Nephron (organoid): ENCODE measurements around the gene GNB1L.

Source experiments
- H3K27ac Mint-ChIP-seq, 3 experiments: 2 replicates each; pipeline ENCODE4 v1.8.0; 2020; ENCODE audit warnings: mixed read lengths in 3 of 3, mild to moderate bottlenecking in 2 of 3, moderate library complexity in 1 of 3
- H3K27me3 Mint-ChIP-seq: 2 replicates; pipeline ENCODE4 v1.8.0; 2021; ENCODE audit warnings: low read depth, mild to moderate bottlenecking, moderate library complexity, mixed read lengths
- H3K36me3 Mint-ChIP-seq: 2 replicates; pipeline ENCODE4 v1.8.0; 2020; ENCODE audit warnings: low read depth, mixed read lengths
- H3K4me1 Mint-ChIP-seq: 2 replicates; pipeline ENCODE4 v1.8.0; 2020; ENCODE audit warnings: mixed read lengths
- H3K4me3 Mint-ChIP-seq, 3 experiments: 2 replicates each; pipeline ENCODE4 v1.8.0; 2020; ENCODE audit warnings: mild to moderate bottlenecking in 3 of 3, mixed read lengths in 3 of 3, moderate library complexity in 2 of 3
- H3K9me3 Mint-ChIP-seq: 2 replicates; pipeline ENCODE4 v1.8.0; 2020; ENCODE audit warnings: mixed read lengths
- TF ChIP-seq, protein P1 (sequence below), 3 experiments: fragments of 200-600 bp; sonication (generic); IDR thresholded peaks; one replicate each; pipeline ENCODE4 v1.5.0; 2021; ENCODE audit warnings: antibody characterized with exemption in 3 of 3; ENCODE audit not compliant: unreplicated experiment in 3 of 3

GNB1L gene

DNA sequence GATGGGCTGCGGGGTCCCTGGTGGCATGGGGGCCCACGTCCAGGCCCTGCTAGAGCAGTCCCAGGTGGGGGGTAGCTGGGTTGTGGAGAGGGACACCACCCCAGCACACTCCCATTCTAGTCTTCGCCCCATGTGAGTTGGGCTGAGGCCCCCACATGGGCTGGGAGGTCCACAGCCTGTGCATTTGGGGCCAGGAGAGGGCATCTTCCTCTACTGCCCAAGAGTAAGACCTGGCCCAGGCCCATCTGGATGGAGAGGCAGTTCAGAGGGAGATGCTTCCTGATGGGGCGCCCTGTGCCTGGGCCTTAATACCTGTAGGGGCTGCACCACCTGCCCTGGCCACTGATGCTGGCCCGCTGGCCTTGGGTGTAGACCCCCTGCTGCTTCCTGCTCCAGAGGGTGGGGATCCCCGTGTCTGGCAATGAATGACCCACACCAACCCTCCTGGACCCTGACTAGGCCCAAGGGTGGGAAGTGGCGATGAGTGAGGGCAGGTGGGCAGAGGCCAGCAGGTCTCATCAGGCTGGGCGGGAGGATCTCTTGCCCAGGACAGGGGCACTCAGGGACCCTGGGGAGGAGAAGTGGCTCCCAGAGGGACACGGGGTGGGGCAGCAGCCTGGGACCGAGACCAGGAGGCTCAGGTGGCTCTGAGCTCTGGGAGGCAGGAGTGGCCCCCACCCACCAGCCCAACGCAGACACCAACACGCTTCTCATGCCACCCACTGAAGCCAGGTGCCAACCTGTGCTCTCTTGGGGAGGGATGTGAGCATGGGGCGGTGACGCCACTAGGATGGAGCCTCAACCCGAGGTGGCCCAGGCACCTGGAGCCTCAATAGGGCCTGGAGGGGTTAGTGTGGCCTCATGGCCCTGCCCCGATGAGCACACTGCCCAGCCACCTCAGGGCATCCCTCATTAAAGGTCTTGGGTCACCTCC lies 17.4 kb upstream of the GNB1L start:
- peaks cover 10% of the 10 kb centered on the region for H3K27me3 Mint-ChIP-seq
- TF ChIP-seq, protein P1, sequence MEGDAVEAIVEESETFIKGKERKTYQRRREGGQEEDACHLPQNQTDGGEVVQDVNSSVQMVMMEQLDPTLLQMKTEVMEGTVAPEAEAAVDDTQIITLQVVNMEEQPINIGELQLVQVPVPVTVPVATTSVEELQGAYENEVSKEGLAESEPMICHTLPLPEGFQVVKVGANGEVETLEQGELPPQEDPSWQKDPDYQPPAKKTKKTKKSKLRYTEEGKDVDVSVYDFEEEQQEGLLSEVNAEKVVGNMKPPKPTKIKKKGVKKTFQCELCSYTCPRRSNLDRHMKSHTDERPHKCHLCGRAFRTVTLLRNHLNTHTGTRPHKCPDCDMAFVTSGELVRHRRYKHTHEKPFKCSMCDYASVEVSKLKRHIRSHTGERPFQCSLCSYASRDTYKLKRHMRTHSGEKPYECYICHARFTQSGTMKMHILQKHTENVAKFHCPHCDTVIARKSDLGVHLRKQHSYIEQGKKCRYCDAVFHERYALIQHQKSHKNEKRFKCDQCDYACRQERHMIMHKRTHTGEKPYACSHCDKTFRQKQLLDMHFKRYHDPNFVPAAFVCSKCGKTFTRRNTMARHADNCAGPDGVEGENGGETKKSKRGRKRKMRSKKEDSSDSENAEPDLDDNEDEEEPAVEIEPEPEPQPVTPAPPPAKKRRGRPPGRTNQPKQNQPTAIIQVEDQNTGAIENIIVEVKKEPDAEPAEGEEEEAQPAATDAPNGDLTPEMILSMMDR (IDR thresholded peaks at IDR 0.05; ENCODE audit: unreplicated experiment in 3 of 3) = no peak
- peaks cover 10% of the 10 kb centered on the region for H3K4me1 Mint-ChIP-seq
- H3K9me3 Mint-ChIP-seq = no peaks in the 10 kb centered on the region
- no peak overlapping the region for H3K4me3 Mint-ChIP-seq
- H3K27ac Mint-ChIP-seq = no peak overlapping the region
- no peaks in the 10 kb centered on the region for H3K36me3 Mint-ChIP-seq

DNA sequence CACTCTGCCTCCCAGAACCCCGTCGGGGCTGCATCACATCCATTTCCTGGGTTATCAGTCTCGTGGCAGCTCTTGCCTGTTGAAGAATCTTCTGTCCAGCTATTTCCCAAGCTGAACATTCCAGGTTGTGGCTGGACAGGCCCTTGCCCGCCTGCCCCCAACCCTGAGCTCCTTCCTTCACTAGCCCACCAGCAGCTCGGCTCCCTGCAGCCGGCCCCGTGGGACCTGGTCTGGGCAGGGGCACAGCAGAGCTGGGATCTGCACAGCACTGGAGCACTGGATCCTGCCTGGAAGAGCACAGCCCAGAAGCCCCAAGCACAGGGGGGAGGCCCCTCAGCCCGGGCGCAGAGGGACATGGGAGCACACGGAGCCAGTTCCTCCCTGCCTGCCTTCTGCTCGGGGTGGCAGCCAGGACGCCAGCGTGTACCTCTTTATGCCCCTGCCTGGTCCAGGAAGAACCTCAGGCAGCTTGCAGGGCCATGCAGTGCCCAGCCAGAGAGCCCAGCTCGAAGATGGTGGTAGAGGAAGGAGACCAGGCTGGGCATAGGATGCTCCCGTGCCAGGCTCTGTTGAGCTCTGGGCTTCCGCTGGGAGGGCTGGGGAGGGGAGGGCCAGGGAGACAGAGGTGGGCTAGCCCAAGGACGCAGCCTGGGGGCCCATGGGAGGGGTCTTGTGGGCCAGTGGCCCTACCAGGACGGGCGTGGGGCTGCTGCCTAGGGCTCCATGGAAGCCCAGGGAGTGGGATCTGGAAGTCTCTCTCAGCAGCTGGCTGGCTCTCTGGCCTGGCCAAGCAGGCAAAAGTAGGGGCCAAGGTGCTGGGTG lies 16.6 kb upstream of the GNB1L start:
- Mint-ChIP-seq H3K27ac (no peak overlapping the region), H3K4me1 (peaks cover 10% of the 10 kb centered on the region), H3K27me3 (peaks cover 10% of the 10 kb centered on the region), H3K36me3 (no peaks in the 10 kb centered on the region), H3K4me3 (no peak overlapping the region), H3K9me3 (no peaks in the 10 kb centered on the region)
- TF ChIP-seq, protein P1 (IDR thresholded peaks at IDR 0.05; ENCODE audit: unreplicated experiment in 3 of 3) = no peak

DNA sequence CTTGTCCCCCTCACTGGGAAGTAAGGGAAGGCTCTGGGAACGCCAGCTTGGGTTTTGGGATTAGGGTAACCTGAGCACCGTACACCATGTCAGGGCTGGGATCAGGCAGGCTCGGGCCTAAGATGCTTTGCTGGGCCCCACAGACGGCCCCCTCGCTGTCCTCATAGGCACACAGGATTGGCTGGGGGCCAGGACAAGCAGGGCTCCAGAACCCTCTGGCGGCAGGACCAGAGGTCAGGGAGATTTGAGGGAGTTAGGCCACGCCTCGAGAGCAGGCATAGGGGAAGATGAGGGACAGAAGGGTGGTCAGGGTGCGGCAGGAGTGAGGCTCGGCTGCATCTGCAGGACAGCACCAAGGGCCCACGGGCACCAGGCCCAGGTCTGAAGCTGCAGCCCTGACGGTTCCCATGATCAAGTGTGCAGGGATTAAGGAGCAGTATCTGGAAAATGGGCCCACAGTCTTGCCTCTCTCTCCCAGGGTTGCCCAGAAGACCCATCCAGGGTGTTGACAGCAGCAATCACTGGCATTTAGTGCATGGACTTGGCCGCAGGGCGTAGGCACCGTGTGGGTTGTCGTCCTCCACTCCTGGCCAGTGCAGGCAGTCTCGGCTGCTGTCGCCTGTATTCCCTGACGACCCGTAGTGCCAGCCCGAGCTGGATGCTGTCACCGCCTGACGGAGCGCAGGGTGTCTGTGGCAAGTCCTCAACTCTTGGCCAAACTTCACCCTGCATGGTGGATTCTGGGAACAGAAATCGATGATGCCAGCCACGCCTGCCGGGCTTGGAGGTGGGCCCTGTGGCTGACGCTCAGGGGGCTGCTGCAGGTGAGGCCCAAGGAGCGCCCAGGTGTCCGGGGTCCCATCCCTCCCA lies 15.7 kb upstream of the GNB1L start:
- Mint-ChIP-seq H3K36me3 (no peaks in the 10 kb centered on the region), H3K4me3 (no peak overlapping the region), H3K27ac (no peak overlapping the region), H3K4me1 (peaks cover 10% of the 10 kb centered on the region), H3K9me3 (no peaks in the 10 kb centered on the region), H3K27me3 (peaks cover 10% of the 10 kb centered on the region)
- TF ChIP-seq, protein P1 (IDR thresholded peaks at IDR 0.05; ENCODE audit: unreplicated experiment in 3 of 3) = no peak

DNA sequence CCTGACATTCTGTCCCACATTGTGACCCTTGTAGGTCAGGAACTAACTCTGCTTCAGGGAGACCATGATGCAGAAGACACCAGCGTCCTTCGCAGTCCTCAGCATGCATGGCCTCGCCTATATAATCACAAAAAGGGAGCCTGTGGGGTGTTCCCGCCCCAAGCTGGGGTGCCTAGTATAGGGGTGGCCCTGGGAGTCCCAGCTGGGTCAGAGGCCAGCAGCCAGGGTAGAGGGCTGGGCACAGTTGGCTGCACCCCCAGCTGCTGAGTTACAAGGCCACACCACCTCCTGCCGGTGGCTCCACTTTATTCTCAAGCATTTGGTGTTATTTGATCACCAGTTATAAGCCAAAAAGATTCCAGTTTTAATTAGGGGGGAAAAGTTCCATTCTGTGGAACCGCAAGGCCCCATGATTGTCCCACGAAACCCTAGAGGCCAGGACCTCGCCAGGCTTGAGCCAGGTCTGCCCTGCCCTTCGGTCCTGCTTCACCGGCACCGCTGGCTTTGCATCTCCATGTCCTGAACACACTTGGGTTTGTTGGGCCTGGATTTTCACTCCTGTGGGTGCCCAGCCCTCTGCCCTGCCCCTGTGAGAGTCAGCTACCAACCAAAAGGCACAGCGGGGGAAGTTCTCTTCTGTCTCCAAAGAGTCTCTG lies 15.0 kb upstream of the GNB1L start:
- Mint-ChIP-seq H3K27me3 (peaks cover 10% of the 10 kb centered on the region), H3K9me3 (no peaks in the 10 kb centered on the region), H3K27ac (no peak overlapping the region), H3K4me3 (no peak overlapping the region), H3K4me1 (peaks cover 7% of the 10 kb centered on the region), H3K36me3 (no peaks in the 10 kb centered on the region)
- TF ChIP-seq, protein P1 (IDR thresholded peaks at IDR 0.05; ENCODE audit: unreplicated experiment in 3 of 3) = no peak

DNA sequence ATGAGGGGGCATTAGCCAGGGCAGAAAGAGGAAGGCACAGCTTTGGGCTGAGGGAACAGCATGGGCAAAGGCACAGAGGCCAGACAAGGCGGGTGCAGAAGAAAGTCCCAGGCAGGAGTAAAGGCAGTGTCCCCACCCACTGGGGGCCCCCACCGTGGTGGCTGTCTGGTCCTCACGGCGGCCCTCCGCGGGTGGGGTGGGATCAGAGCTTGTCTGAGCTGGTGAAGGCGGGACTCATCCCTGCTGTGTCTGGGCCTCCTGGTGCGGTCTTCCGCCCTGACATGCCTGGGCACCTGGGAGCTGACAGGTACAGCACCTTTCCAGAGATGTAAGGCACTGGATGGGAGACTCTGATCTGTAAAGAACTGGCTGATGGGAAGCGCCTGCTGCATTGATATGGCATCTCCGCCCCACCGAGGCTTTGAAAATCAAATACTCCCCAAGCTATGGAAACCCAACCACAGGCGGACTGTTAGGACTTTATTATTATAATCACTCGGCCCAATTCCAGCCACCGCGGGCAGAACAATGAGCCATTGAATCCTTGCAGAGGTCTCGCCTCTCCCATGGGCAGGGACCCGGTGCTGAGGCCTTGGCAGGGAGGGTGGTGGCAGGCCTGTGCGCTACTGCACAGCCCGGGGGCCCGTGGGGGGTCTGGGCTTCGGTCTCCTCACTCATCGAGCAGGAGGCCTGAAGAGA lies 14.2 kb upstream of the GNB1L start:
- Mint-ChIP-seq H3K27me3 (peaks cover 10% of the 10 kb centered on the region), H3K9me3 (no peaks in the 10 kb centered on the region), H3K4me3 (no peak overlapping the region), H3K36me3 (no peaks in the 10 kb centered on the region), H3K4me1 (peaks cover under 1% of the 10 kb centered on the region), H3K27ac (no peak overlapping the region)
- TF ChIP-seq, protein P1 (IDR thresholded peaks at IDR 0.05; ENCODE audit: unreplicated experiment in 3 of 3) = no peak
